HEK293 (cell line): ENCODE results near the gene PPP1R14B.

Source experiments
- CTCF ChIA-PET: fragments of 350-600 bp; formaldehyde crosslinking; extraction: SDS; loops from one replicate; lab custom pipeline; 2021; ENCODE audit warnings: antibody characterized with exemption; lab: Yijun Ruan, JAX
- POLR2A ChIA-PET: fragments of 300-600 bp; formaldehyde crosslinking; extraction: SDS; loops from one replicate; lab custom pipeline; 2020; ENCODE audit warnings: antibody characterized with exemption, inconsistent platforms; lab: Yijun Ruan, JAX
- H3K27ac ChIP-seq: fragments of 200-500 bp; sonication (Bioruptor generic); 2 replicates; pipeline ENCODE4 v1.5.1; 2014; ENCODE audit warnings: low read depth, low read length, control low read depth, inconsistent platforms; ENCODE audit errors: extremely low read depth
- H3K36me3 ChIP-seq, 2 experiments: fragments of 200-500 bp in 1 of 2; sonication (Bioruptor generic) in 1 of 2; 1 replicate in 1 of 2; 2 replicates in 1 of 2; pipeline ENCODE4 v1.5.1; 2014 to 2017; ENCODE audit warnings: inconsistent platforms in 2 of 2, low read length in 2 of 2; ENCODE audit not compliant: control insufficient read depth in 2 of 2, insufficient read depth in 1 of 2
- H3K4me1 ChIP-seq: fragments of 200-500 bp; sonication (Bioruptor generic); 2 replicates; pipeline ENCODE4 v1.5.1; 2014; ENCODE audit warnings: mild to moderate bottlenecking, low read length, inconsistent platforms; ENCODE audit not compliant: control insufficient read depth, insufficient read depth
- H3K4me3 ChIP-seq: 2 replicates; pipeline ENCODE4 v1.5.1; 2011; ENCODE audit warnings: low read depth, mild to moderate bottlenecking, control low read depth, low read length, moderate library complexity
- H3K9me3 ChIP-seq: fragments of 200-500 bp; sonication (Bioruptor generic); 2 replicates; pipeline ENCODE4 v1.5.1; 2014; ENCODE audit warnings: low read depth, low read length, inconsistent platforms; ENCODE audit not compliant: control insufficient read depth, insufficient read depth
- HOXA7 ChIP-seq: sonication (generic); formaldehyde crosslinking; IDR thresholded peaks from 2 replicates; pipeline ENCODE4 v1.8.1; 2022; ENCODE audit warnings: missing genetic modification reagents, borderline replicate concordance
- MZF1 ChIP-seq: fragments of 450-650 bp; formaldehyde crosslinking; IDR thresholded peaks from 2 replicates; pipeline ENCODE4 v1.5.1; 2017; ENCODE audit warnings: missing biosample characterization, missing genetic modification characterization, borderline replicate concordance
- SCRT2 ChIP-seq: fragments of 450-650 bp; formaldehyde crosslinking; IDR thresholded peaks from 2 replicates; pipeline ENCODE4 v1.5.1; 2016; ENCODE audit warnings: missing biosample characterization, missing genetic modification characterization
- ZBTB48 ChIP-seq: fragments of 450-650 bp; formaldehyde crosslinking; IDR thresholded peaks from 2 replicates; pipeline ENCODE4 v1.5.1; 2016; ENCODE audit warnings: missing biosample characterization, missing genetic modification characterization
- ZNF112 ChIP-seq: fragments of 450-650 bp; formaldehyde crosslinking; IDR thresholded peaks from 2 replicates; pipeline ENCODE4 v1.5.0; 2017; ENCODE audit warnings: missing biosample characterization, missing genetic modification characterization
- ZNF221 ChIP-seq: fragments of 450-650 bp; formaldehyde crosslinking; IDR thresholded peaks from 2 replicates; pipeline ENCODE4 v1.5.1; 2017; ENCODE audit warnings: missing biosample characterization, missing genetic modification characterization, borderline replicate concordance
- ZNF558 ChIP-seq: fragments of 450-650 bp; formaldehyde crosslinking; IDR thresholded peaks from 2 replicates; pipeline ENCODE4 v1.5.1; 2016; ENCODE audit warnings: missing biosample characterization, missing genetic modification characterization
- ZNF596 ChIP-seq: fragments of 450-650 bp; IDR thresholded peaks from 2 replicates; pipeline ENCODE4 v1.5.0; 2018; ENCODE audit warnings: missing biosample characterization, mild to moderate bottlenecking, missing genetic modification characterization, moderate library complexity
- ZNF660 ChIP-seq: fragments of 450-650 bp; IDR thresholded peaks from 2 replicates; pipeline ENCODE4 v1.5.1; 2018; ENCODE audit warnings: missing biosample characterization, mild to moderate bottlenecking, missing genetic modification characterization
- ZNF776 ChIP-seq: fragments of 450-650 bp; formaldehyde crosslinking; IDR thresholded peaks from 2 replicates; pipeline ENCODE4 v1.5.0; 2017; ENCODE audit warnings: missing biosample characterization, missing genetic modification characterization, borderline replicate concordance
- TF ChIP-seq, protein P1 (sequence below): fragments of 450-650 bp; formaldehyde crosslinking; IDR thresholded peaks from 2 replicates; pipeline ENCODE4 v1.5.1; 2016; ENCODE audit warnings: missing biosample characterization, missing genetic modification characterization
- TF ChIP-seq, protein P2 (sequence below): fragments of 450-650 bp; IDR thresholded peaks from 2 replicates; pipeline ENCODE4 v1.5.1; 2018; ENCODE audit warnings: missing biosample characterization, mild to moderate bottlenecking, missing genetic modification characterization
- TF ChIP-seq, protein P3 (sequence below): fragments of 450-650 bp; formaldehyde crosslinking; IDR thresholded peaks from 2 replicates; pipeline ENCODE4 v1.5.1; 2017; ENCODE audit warnings: missing biosample characterization, missing genetic modification characterization

Gene PPP1R14B

DNA sequence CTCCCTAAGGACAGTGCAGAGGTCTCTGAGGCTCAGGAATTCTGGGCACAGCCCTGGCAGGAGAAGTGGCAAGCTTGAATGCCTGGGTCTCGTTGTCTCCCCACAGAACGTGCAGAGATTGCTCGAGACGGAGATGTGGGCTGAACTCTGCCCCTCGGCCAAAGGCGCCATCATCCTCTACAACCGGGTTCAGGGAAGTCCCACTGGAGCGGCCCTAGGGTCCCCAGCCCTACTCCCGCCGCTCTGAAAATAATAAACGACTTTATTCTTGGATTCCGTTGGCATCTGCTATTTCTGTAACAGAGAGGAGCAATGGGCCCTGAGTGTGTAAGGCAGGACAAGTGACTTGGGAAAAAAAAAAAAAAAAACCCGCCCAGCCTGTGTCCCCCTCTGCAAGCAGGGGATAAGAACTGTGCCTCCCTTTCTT, 17.0 kb downstream of the PPP1R14B start:
- POLR2A ChIA-PET = interaction anchor here (0.8 to 0.9 kb wide), 2 partner anchors 10 to 55 kb away, joined by 3 read pairs; partner anchors contain the start of gene BAD
- peaks cover 3% of the 10 kb centered on the region; the same call in 1 of the 2 replicates for H3K4me1 ChIP-seq
- H3K4me3 ChIP-seq = peak overlapping the region; percentile 34
- no peaks in the 10 kb centered on the region for H3K36me3 ChIP-seq
- CTCF ChIA-PET = interaction anchor here (0.6 to 1.7 kb wide), 4 partner anchors 25 to 1525 kb away, joined by 3 to 5 read pairs (median 4); no protein-coding TSS in a partner anchor
- no peaks in the 10 kb centered on the region for H3K9me3 ChIP-seq
- H3K27ac ChIP-seq = peak overlapping the region; percentile 42; the same call in 1 of the 2 replicates
- TF ChIP-seq, protein P1, sequence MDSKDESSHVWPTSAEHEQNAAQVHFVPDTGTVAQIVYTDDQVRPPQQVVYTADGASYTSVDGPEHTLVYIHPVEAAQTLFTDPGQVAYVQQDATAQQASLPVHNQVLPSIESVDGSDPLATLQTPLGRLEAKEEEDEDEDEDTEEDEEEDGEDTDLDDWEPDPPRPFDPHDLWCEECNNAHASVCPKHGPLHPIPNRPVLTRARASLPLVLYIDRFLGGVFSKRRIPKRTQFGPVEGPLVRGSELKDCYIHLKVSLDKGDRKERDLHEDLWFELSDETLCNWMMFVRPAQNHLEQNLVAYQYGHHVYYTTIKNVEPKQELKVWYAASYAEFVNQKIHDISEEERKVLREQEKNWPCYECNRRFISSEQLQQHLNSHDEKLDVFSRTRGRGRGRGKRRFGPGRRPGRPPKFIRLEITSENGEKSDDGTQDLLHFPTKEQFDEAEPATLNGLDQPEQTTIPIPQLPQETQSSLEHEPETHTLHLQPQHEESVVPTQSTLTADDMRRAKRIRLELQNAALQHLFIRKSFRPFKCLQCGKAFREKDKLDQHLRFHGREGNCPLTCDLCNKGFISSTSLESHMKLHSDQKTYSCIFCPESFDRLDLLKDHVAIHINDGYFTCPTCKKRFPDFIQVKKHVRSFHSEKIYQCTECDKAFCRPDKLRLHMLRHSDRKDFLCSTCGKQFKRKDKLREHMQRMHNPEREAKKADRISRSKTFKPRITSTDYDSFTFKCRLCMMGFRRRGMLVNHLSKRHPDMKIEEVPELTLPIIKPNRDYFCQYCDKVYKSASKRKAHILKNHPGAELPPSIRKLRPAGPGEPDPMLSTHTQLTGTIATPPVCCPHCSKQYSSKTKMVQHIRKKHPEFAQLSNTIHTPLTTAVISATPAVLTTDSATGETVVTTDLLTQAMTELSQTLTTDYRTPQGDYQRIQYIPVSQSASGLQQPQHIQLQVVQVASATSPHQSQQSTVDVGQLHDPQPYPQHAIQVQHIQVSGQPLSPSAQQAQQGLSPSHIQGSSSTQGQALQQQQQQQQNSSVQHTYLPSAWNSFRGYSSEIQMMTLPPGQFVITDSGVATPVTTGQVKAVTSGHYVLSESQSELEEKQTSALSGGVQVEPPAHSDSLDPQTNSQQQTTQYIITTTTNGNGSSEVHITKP (tag by site-specific recombination) = peak; percentile 91
- TF ChIP-seq, protein P2, sequence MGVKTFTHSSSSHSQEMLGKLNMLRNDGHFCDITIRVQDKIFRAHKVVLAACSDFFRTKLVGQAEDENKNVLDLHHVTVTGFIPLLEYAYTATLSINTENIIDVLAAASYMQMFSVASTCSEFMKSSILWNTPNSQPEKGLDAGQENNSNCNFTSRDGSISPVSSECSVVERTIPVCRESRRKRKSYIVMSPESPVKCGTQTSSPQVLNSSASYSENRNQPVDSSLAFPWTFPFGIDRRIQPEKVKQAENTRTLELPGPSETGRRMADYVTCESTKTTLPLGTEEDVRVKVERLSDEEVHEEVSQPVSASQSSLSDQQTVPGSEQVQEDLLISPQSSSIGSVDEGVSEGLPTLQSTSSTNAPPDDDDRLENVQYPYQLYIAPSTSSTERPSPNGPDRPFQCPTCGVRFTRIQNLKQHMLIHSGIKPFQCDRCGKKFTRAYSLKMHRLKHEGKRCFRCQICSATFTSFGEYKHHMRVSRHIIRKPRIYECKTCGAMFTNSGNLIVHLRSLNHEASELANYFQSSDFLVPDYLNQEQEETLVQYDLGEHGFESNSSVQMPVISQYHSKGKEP (tag by site-specific recombination) = no peak
- no peak; the same call in 1 of the 2 replicates for TF ChIP-seq ZBTB48
- TF ChIP-seq, protein P3, sequence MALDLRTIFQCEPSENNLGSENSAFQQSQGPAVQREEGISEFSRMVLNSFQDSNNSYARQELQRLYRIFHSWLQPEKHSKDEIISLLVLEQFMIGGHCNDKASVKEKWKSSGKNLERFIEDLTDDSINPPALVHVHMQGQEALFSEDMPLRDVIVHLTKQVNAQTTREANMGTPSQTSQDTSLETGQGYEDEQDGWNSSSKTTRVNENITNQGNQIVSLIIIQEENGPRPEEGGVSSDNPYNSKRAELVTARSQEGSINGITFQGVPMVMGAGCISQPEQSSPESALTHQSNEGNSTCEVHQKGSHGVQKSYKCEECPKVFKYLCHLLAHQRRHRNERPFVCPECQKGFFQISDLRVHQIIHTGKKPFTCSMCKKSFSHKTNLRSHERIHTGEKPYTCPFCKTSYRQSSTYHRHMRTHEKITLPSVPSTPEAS (tag by site-specific recombination) = no peak
- TF ChIP-seq ZNF221 (tag by site-specific recombination) = no peak
- TF ChIP-seq ZNF660 (tag by site-specific recombination) = no peak

DNA sequence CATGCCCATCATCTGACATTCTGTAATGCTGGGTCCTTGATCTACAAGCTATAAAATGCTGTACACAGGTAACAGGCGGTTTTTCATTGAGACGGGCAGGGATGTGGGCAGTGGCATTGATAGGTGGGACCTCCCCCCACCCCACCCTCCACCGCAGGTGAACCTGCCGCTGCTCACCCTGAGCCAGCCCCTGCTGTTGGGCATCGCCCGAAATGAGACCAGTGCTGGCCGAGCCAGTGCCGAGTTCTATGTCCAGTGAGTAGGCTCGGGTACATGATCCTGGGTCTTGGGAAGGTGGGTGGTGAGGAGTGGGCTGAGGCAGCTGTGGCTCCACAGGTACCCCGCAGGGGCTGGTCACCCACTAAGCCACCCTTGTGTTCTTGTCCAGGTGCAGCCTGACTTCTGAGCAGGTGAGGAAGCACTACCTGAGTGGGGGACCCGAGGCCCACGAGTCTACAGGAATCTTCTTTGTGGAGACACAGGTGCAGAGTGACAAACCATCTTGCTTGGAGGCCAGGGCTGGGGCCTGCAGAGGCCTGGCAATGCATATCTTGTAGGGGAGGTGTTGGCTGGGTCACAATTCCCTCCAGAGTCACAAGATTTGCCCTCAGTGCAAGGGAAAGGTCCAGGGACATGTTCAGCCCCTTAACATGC, 17.5 kb downstream of the PPP1R14B start:
- TF ChIP-seq SCRT2 (peak; percentile 34; the same call in 1 of the 2 replicates), MZF1 (tag by site-specific recombination) (no peak)
- H3K9me3 ChIP-seq = no peaks in the 10 kb centered on the region
- H3K4me1 ChIP-seq = peaks cover 3% of the 10 kb centered on the region; the same call in 1 of the 2 replicates
- ChIA-PET CTCF (interaction anchor here (0.6 to 1.7 kb wide), 3 partner anchors 25 to 228 kb away, joined by 3 to 5 read pairs (median 4); no protein-coding TSS in a partner anchor), POLR2A (interaction anchor here (0.8 to 3.5 kb wide), 2 partner anchors 12 to 44 kb away, joined by 3 to 29 read pairs; partner anchors contain the start of genes FKBP2 and STIP1)
- H3K36me3 ChIP-seq = peaks cover 0 to 5% of the 10 kb centered on the region in 2 experiments; a peak in 1 of 3 replicates
- H3K27ac ChIP-seq = no peak overlapping the region
- H3K4me3 ChIP-seq = no peak overlapping the region

DNA sequence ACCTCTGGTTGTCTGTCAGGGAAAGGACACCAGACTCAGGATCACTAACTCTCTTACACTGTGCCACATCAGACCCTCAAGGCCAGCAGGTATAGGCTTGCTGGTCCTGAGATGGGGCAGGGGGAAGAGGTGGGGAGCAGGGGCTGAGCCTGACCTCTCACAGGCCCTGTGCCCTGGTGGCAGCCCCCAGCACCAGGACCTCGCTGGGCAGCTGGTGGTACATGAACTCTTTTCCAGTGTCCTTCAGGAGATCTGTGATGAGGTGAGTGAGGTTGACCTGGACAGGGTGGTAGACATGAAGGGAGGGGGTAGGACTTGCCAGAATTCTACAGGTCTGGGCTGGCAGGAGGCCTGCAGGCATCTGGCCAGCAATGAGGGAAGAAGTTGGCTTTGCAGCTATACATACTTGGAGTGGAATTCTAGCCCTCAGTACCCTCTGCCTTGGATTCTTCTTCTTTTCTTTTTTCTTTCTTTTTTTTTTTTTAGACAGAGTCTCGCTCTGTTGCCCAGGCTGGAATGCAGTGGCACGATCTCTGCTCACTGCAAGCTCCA, 19.3 kb downstream of the PPP1R14B start:
- Histone ChIP-seq H3K9me3 (no peaks in the 10 kb centered on the region), H3K4me3 (no peak overlapping the region)
- POLR2A ChIA-PET = interaction anchor here (1.0 to 3.5 kb wide), 4 partner anchors 14 to 44 kb away, joined by 5 to 29 read pairs (median 9); partner anchors contain the start of genes FKBP2 and STIP1
- TF ChIP-seq ZNF596 (tag by site-specific recombination) (no peak), ZNF558 (tag by site-specific recombination) (no peak), ZNF776 (tag by site-specific recombination) (no peak), HOXA7 (no peak), SCRT2 (peak; percentile 72), ZNF112 (tag by site-specific recombination) (no peak)
- TF ChIP-seq, all 188 proteins: peak for 1
- peaks cover 0 to 17% of the 10 kb centered on the region in 2 experiments; a peak in 1 of 3 replicates for H3K36me3 ChIP-seq
- H3K4me1 ChIP-seq = peaks cover 3% of the 10 kb centered on the region; the same call in 1 of the 2 replicates
- H3K27ac ChIP-seq = no peak overlapping the region
- CTCF ChIA-PET = interaction anchor here (0.6 to 1.2 kb wide), 2 partner anchors 50 to 390 kb away, joined by 3 read pairs; no protein-coding TSS in a partner anchor
